Measurements from ENCODE around the gene GAK. TPM values are rescaled to one million over a fixed set of nuclear protein-coding genes. Genes with fewer than 3 reads are reported as not detected.

GAK gene
- total and polyA plus RNA-seq, 2 of the 13 experiments (the other 11 are each of a cell fraction or from before 2014, with no cell fraction given): 17.5 to 44.3 TPM

DNA sequence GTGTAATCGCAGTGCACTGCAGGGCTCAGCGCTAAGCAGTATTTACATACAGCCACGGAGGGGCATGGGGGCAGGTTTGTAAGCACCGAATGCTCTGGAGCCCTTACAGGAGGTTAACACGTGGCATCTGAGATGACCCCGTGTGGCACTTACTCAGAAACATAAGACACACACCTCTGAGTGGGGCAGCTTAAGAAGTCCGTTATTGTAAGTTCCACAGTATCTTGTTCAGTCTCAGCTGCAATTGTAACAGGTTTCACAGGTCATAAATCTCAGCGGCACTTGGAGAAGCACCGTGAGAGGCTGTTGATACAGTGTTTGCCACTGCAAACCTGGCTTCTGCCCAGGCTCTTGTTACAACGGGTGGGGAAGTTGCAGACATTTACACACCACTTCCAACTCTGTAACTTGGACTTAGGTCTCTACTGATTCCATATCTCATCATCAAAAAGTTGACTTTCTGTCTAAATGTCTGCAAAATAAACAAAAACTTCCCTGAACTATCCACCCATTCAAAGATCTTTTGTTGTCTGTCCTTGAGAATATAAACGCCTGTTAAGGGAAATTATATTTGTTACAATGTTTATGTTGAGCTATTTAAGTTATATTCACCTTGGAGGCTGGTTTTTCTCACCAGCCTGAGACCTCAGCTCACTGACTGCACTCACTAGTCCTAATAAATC is 116.5 kb downstream of the GAK start (continued):
- TF ChIP-seq, protein P1, sequence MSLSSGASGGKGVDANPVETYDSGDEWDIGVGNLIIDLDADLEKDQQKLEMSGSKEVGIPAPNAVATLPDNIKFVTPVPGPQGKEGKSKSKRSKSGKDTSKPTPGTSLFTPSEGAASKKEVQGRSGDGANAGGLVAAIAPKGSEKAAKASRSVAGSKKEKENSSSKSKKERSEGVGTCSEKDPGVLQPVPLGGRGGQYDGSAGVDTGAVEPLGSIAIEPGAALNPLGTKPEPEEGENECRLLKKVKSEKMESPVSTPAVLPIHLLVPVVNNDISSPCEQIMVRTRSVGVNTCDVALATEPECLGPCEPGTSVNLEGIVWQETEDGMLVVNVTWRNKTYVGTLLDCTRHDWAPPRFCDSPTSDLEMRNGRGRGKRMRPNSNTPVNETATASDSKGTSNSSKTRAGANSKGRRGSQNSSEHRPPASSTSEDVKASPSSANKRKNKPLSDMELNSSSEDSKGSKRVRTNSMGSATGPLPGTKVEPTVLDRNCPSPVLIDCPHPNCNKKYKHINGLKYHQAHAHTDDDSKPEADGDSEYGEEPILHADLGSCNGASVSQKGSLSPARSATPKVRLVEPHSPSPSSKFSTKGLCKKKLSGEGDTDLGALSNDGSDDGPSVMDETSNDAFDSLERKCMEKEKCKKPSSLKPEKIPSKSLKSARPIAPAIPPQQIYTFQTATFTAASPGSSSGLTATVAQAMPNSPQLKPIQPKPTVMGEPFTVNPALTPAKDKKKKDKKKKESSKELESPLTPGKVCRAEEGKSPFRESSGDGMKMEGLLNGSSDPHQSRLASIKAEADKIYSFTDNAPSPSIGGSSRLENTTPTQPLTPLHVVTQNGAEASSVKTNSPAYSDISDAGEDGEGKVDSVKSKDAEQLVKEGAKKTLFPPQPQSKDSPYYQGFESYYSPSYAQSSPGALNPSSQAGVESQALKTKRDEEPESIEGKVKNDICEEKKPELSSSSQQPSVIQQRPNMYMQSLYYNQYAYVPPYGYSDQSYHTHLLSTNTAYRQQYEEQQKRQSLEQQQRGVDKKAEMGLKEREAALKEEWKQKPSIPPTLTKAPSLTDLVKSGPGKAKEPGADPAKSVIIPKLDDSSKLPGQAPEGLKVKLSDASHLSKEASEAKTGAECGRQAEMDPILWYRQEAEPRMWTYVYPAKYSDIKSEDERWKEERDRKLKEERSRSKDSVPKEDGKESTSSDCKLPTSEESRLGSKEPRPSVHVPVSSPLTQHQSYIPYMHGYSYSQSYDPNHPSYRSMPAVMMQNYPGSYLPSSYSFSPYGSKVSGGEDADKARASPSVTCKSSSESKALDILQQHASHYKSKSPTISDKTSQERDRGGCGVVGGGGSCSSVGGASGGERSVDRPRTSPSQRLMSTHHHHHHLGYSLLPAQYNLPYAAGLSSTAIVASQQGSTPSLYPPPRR (CRISPR knock-in tag; IDR thresholded peaks at IDR 0.05; ENCODE audit: borderline replicate concordance): peak; percentile 95
- TF ChIP-seq ZNF143 (CRISPR knock-in tag; IDR thresholded peaks at IDR 0.05) (no peak), KDM5B (CRISPR knock-in tag; IDR thresholded peaks at IDR 0.05; ENCODE audit: borderline replicate concordance) (no peak), TCF7L2 (IDR thresholded peaks at IDR 0.05; ENCODE audit: low read depth, low read length) (no peak), GFI1 (CRISPR knock-in tag; IDR thresholded peaks at IDR 0.05; ENCODE audit: borderline replicate concordance) (peak; percentile 99), ZNF292 (CRISPR knock-in tag; IDR thresholded peaks at IDR 0.05; ENCODE audit: borderline replicate concordance, low read depth) (peak; percentile 75; the same call in 1 of the 2 replicates), ZNF672 (CRISPR knock-in tag; IDR thresholded peaks at IDR 0.05) (no peak), HDAC2 (CRISPR knock-in tag; IDR thresholded peaks at IDR 0.05) (peak; percentile 89), ONECUT2 (CRISPR knock-in tag; IDR thresholded peaks at IDR 0.05) (no peak), MBNL3 (CRISPR knock-in tag; conservative IDR thresholded peaks at IDR 0.05) (no peak), PITX1 (CRISPR knock-in tag; IDR thresholded peaks at IDR 0.05) (0 out of 2 replicates have a peak, but pooled peaks have one; percentile 59), DR1 (CRISPR knock-in tag; IDR thresholded peaks at IDR 0.05) (no peak), ZSCAN21 (CRISPR knock-in tag; IDR thresholded peaks at IDR 0.05; ENCODE audit: borderline replicate concordance) (no peak), LCORL (IDR thresholded peaks at IDR 0.05) (no peak), LCORL (CRISPR knock-in tag; IDR thresholded peaks at IDR 0.05) (peak; percentile 65), RFX3 (CRISPR knock-in tag; IDR thresholded peaks at IDR 0.05) (no peak)
- TF ChIP-seq, protein P2, sequence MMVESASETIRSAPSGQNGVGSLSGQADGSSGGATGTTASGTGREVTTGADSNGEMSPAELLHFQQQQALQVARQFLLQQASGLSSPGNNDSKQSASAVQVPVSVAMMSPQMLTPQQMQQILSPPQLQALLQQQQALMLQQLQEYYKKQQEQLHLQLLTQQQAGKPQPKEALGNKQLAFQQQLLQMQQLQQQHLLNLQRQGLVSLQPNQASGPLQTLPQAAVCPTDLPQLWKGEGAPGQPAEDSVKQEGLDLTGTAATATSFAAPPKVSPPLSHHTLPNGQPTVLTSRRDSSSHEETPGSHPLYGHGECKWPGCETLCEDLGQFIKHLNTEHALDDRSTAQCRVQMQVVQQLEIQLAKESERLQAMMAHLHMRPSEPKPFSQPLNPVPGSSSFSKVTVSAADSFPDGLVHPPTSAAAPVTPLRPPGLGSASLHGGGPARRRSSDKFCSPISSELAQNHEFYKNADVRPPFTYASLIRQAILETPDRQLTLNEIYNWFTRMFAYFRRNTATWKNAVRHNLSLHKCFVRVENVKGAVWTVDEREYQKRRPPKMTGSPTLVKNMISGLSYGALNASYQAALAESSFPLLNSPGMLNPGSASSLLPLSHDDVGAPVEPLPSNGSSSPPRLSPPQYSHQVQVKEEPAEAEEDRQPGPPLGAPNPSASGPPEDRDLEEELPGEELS (CRISPR knock-in tag; IDR thresholded peaks at IDR 0.05): peak; percentile 85
- TF ChIP-seq, protein P3, sequence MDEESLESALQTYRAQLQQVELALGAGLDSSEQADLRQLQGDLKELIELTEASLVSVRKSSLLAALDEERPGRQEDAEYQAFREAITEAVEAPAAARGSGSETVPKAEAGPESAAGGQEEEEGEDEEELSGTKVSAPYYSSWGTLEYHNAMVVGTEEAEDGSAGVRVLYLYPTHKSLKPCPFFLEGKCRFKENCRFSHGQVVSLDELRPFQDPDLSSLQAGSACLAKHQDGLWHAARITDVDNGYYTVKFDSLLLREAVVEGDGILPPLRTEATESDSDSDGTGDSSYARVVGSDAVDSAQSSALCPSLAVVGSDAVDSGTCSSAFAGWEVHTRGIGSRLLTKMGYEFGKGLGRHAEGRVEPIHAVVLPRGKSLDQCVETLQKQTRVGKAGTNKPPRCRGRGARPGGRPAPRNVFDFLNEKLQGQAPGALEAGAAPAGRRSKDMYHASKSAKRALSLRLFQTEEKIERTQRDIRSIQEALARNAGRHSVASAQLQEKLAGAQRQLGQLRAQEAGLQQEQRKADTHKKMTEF (CRISPR knock-in tag; IDR thresholded peaks at IDR 0.05): peak; percentile 60; the same call in 1 of the 2 replicates
- TF ChIP-seq, protein P4, sequence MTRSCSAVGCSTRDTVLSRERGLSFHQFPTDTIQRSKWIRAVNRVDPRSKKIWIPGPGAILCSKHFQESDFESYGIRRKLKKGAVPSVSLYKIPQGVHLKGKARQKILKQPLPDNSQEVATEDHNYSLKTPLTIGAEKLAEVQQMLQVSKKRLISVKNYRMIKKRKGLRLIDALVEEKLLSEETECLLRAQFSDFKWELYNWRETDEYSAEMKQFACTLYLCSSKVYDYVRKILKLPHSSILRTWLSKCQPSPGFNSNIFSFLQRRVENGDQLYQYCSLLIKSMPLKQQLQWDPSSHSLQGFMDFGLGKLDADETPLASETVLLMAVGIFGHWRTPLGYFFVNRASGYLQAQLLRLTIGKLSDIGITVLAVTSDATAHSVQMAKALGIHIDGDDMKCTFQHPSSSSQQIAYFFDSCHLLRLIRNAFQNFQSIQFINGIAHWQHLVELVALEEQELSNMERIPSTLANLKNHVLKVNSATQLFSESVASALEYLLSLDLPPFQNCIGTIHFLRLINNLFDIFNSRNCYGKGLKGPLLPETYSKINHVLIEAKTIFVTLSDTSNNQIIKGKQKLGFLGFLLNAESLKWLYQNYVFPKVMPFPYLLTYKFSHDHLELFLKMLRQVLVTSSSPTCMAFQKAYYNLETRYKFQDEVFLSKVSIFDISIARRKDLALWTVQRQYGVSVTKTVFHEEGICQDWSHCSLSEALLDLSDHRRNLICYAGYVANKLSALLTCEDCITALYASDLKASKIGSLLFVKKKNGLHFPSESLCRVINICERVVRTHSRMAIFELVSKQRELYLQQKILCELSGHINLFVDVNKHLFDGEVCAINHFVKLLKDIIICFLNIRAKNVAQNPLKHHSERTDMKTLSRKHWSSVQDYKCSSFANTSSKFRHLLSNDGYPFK (CRISPR knock-in tag; IDR thresholded peaks at IDR 0.05; ENCODE audit: borderline replicate concordance): 0 out of 2 replicates have a peak, but pooled peaks have one; percentile 12
